SK-N-SH (cell line): Measurements from ENCODE around the gene OSBPL2. TPM values are rescaled to one million over a fixed set of nuclear protein-coding genes. Genes with fewer than 3 reads are reported as not detected.

Source experiments
- CTCF ChIA-PET: fragments of 300-600, 350-600 bp; formaldehyde crosslinking; extraction: SDS; loops from one replicate; lab custom pipeline; 2021; lab: Yijun Ruan, JAX
- POLR2A ChIA-PET: fragments of 350-600 bp; sonication (Branson Sonifier 250); formaldehyde crosslinking; extraction: SDS; loops from one replicate; lab custom pipeline; 2020; ENCODE audit warnings: antibody characterized with exemption, inconsistent platforms; lab: Yijun Ruan, JAX
- DNase-seq: peaks from one replicate; pipeline ENCODE4 v3.0.0; 2012
- H2AFZ ChIP-seq: fragments of 200-600 bp; sonication (generic); 2 replicates; pipeline ENCODE4 v1.8.1; 2016; ENCODE audit warnings: antibody characterized with exemption, mild to moderate bottlenecking, low read depth
- H3F3A ChIP-seq: fragments of 200-600 bp; sonication (generic); replicated peaks from 2 replicates; pipeline ENCODE3; 2016; ENCODE audit warnings: antibody characterized with exemption, mild to moderate bottlenecking; ENCODE audit not compliant: insufficient read depth
- H3K27ac ChIP-seq, 2 experiments: fragments of 200-500 bp in 1 of 2; fragments of 200-600 bp in 1 of 2; sonication (Bioruptor generic) in 1 of 2; sonication (generic), shearing (Covaris generic) in 1 of 2; 2 replicates each; pipeline versions ENCODE4 v1.5.1 to v1.6.1; 2014 to 2016; ENCODE audit warnings: low read depth in 2 of 2, inconsistent platforms in 1 of 2, low read length in 1 of 2, mild to moderate bottlenecking in 1 of 2, mixed read lengths in 1 of 2
- H3K27me3 ChIP-seq: fragments of 200-600 bp; sonication (generic), shearing (Covaris generic); 2 replicates; pipeline ENCODE4 v1.6.1; 2016; ENCODE audit warnings: mixed run types; ENCODE audit not compliant: insufficient read depth
- H3K36me3 ChIP-seq, 2 experiments: fragments of 200-500 bp in 1 of 2; fragments of 200-600 bp in 1 of 2; sonication (Bioruptor generic) in 1 of 2; sonication (generic) in 1 of 2; replicated peaks in 1 of 2; 2 replicates each; pipeline versions ENCODE3 to v1.5.1; 2014 to 2016; ENCODE audit warnings: low read length in 1 of 2, mild to moderate bottlenecking in 1 of 2; ENCODE audit not compliant: insufficient read depth in 2 of 2, control insufficient read depth in 1 of 2
- H3K4me1 ChIP-seq, 2 experiments: fragments of 200-500 bp in 1 of 2; fragments of 200-600 bp in 1 of 2; sonication (Bioruptor generic) in 1 of 2; sonication (generic), shearing (Covaris generic) in 1 of 2; 2 replicates each; pipeline versions ENCODE4 v1.5.1 to v1.6.1; 2014 to 2016; ENCODE audit warnings: low read depth in 1 of 2, low read length in 1 of 2, mixed run types in 1 of 2; ENCODE audit not compliant: insufficient read depth in 2 of 2, control insufficient read depth in 1 of 2
- H3K4me2 ChIP-seq: fragments of 200-600 bp; sonication (generic), shearing (Covaris generic); 2 replicates; pipeline ENCODE4 v1.6.1; 2017; ENCODE audit warnings: mixed run types
- H3K4me3 ChIP-seq, 2 experiments: fragments of 200-500 bp in 1 of 2; fragments of 200-600 bp in 1 of 2; sonication (Bioruptor generic) in 1 of 2; sonication (generic), shearing (Covaris generic) in 1 of 2; 2 replicates each; pipeline versions ENCODE4 v1.5.1 to v1.8.1; 2014 to 2016; ENCODE audit warnings: low read depth in 2 of 2, inconsistent platforms in 1 of 2, low read length in 1 of 2, mild to moderate bottlenecking in 1 of 2, mixed read lengths in 1 of 2, moderate library complexity in 1 of 2
- H3K79me2 ChIP-seq: fragments of 200-600 bp; sonication (generic); 2 replicates; pipeline ENCODE4 v1.8.1; 2017; ENCODE audit warnings: mild to moderate bottlenecking; ENCODE audit not compliant: insufficient read depth
- H3K9ac ChIP-seq: fragments of 200-600 bp; sonication (generic); 2 replicates; pipeline ENCODE4 v1.6.1; 2017; ENCODE audit warnings: mixed run types
- H3K9me2 ChIP-seq: fragments of 200-600 bp; sonication (generic); 2 replicates; pipeline ENCODE4 v1.6.1; 2017; ENCODE audit warnings: mixed run types
- H3K9me3 ChIP-seq: fragments of 200-600 bp; sonication (generic); 2 replicates; pipeline ENCODE4 v1.6.1; 2017; ENCODE audit warnings: mixed run types, mild to moderate bottlenecking, moderate library complexity
- H4K20me1 ChIP-seq: fragments of 200-600 bp; sonication (generic); 2 replicates; pipeline ENCODE4 v1.6.1; 2017; ENCODE audit warnings: mild to moderate bottlenecking, mixed run types; ENCODE audit not compliant: insufficient read depth
- EZH2phosphoT487 ChIP-seq: fragments of 200-600 bp; sonication (generic); IDR thresholded peaks from 2 replicates; pipeline ENCODE4 v1.6.1; 2017; ENCODE audit warnings: low read depth, mixed run types, mild to moderate bottlenecking, antibody characterized with exemption, moderate library complexity, borderline replicate concordance
- FOXJ3 ChIP-seq: sonication (generic); formaldehyde crosslinking; IDR thresholded peaks from 2 replicates; pipeline ENCODE4 v1.5.1; 2020; ENCODE audit warnings: mild to moderate bottlenecking, missing genetic modification reagents
- FOXM1 ChIP-seq: IDR thresholded peaks from 2 replicates; pipeline ENCODE4 v1.4.0; 2012; ENCODE audit warnings: low read depth, mild to moderate bottlenecking
- GABPA ChIP-seq: IDR thresholded peaks from 2 replicates; pipeline ENCODE4 v1.4.0; 2012; ENCODE audit warnings: low read depth, mild to moderate bottlenecking
- JUND ChIP-seq: IDR thresholded peaks from 2 replicates; pipeline ENCODE4 v1.4.0; 2012
- MAX ChIP-seq: IDR thresholded peaks from 2 replicates; pipeline ENCODE4 v1.4.0; 2012; ENCODE audit warnings: low read depth
- NFIC ChIP-seq: IDR thresholded peaks from 2 replicates; pipeline ENCODE4 v1.4.0; 2012; ENCODE audit warnings: borderline replicate concordance
- RAD21 ChIP-seq: IDR thresholded peaks from 2 replicates; pipeline ENCODE4 v1.6.1; 2012; ENCODE audit warnings: mild to moderate bottlenecking, low read length
- REST ChIP-seq: IDR thresholded peaks from 2 replicates; pipeline ENCODE4 v1.6.1; 2012; ENCODE audit warnings: mild to moderate bottlenecking, low read depth, low read length, moderate library complexity
- RFX5 ChIP-seq: IDR thresholded peaks from 2 replicates; pipeline ENCODE4 v1.6.1; 2012; ENCODE audit warnings: mild to moderate bottlenecking, improper control_type of control experiment, low read length
- TAF1 ChIP-seq: IDR thresholded peaks from 2 replicates; pipeline ENCODE4 v1.6.1; 2012; ENCODE audit warnings: low read depth, mild to moderate bottlenecking, low read length, moderate library complexity, borderline replicate concordance
- ZBTB33 ChIP-seq: IDR thresholded peaks from 2 replicates; pipeline ENCODE4 v1.4.0; 2012; ENCODE audit warnings: low read depth, borderline replicate concordance
- WGBS: methylation state at CpG from one replicate; pipeline ENCODE4 v1.1.6; 2017; ENCODE audit warnings: low lambda C conversion rate; 5-methylcytosine and 5-hydroxymethylcytosine counted together
- polyA plus RNA-seq, 3 experiments: library from polyadenylated mRNA; depleted of rRNA; stranded (reverse); fragments of >200 nt; gene quantifications; 2 replicates each; pipeline ENCODE4 v1.2.3, GENCODE V29; 2012

The OSBPL2 gene
- polyA plus RNA-seq, 1 of the 3 experiments (the other 2 are of a cell fraction), result 17.7 TPM

GRCh38 chr20:62325172-62325905 is 87.0 kb downstream of the OSBPL2 start:
- Histone ChIP-seq H3F3A (no peaks in the 10 kb centered on the region), H3K9ac (no peak overlapping the region), H3K36me3 (peaks cover 0 to 74% of the 10 kb centered on the region in 2 experiments), H3K9me2 (no peaks in the 10 kb centered on the region), H3K9me3 (no peaks in the 10 kb centered on the region), H2AFZ (no peak overlapping the region), H3K27ac (no peak overlapping the region), H3K4me1 (no peaks in the 10 kb centered on the region), H3K4me3 (no peak overlapping the region), H3K27me3 (no peaks in the 10 kb centered on the region), H4K20me1 (no peaks in the 10 kb centered on the region), H3K4me2 (no peak overlapping the region), H3K79me2 (no peaks in the 10 kb centered on the region)
- DNase-seq, result no peak
- ChIA-PET CTCF (interaction anchor here (0.7 to 1.1 kb wide), 2 partner anchors 31 to 44 kb away, joined by 3 read pairs; no protein-coding TSS in a partner anchor), POLR2A (interaction anchor here (0.6 kb wide), 1 partner anchor 14 kb away, joined by 3 read pairs; no protein-coding TSS in a partner anchor)
- 95% methylated on average over 13 of the region's 14 CpGs for WGBS
- TF ChIP-seq MAX (no peak), EZH2phosphoT487 (no peak), RAD21 (no peak), TAF1 (no peak)

GRCh38 chr20:62326559-62326958 is 88.2 kb downstream of the OSBPL2 start:
- H4K20me1 ChIP-seq, result no peaks in the 10 kb centered on the region
- no peak overlapping the region for H3K27ac ChIP-seq
- POLR2A ChIA-PET, result no interaction called here
- H3K4me2 ChIP-seq, result no peak overlapping the region
- DNase-seq, result no peak
- no peaks in the 10 kb centered on the region for H3K9me3 ChIP-seq
- TF ChIP-seq JUND, result no peak
- TF ChIP-seq MAX, result no peak
- no peak for TF ChIP-seq ZBTB33
- TF ChIP-seq RFX5, result no peak
- TF ChIP-seq RAD21, result no peak
- no peak for TF ChIP-seq GABPA
- no peak for TF ChIP-seq REST
- TF ChIP-seq FOXM1, result no peak
- no peak for TF ChIP-seq FOXJ3
- TF ChIP-seq TAF1, result no peak
- TF ChIP-seq NFIC, result no peak
- WGBS, result 93% methylated on average over 7 of the region's 14 CpGs
- no peaks in the 10 kb centered on the region for H3K27me3 ChIP-seq
- H3F3A ChIP-seq, result no peaks in the 10 kb centered on the region
- no peaks in the 10 kb centered on the region for H3K4me1 ChIP-seq
- no peak overlapping the region for H3K9ac ChIP-seq
- CTCF ChIA-PET, result no interaction called here
- H3K9me2 ChIP-seq, result no peaks in the 10 kb centered on the region
- no peak overlapping the region for H3K4me3 ChIP-seq
- H2AFZ ChIP-seq, result no peak overlapping the region
- H3K79me2 ChIP-seq, result no peaks in the 10 kb centered on the region
- peaks cover 0 to 78% of the 10 kb centered on the region in 2 experiments for H3K36me3 ChIP-seq
